ENCODE measurements around the gene NUDCD3. TPM values are rescaled to one million over a fixed set of nuclear protein-coding genes. Genes with fewer than 3 reads are reported as not detected.

Gene NUDCD3
- total RNA-seq, 1 donor from 2014 or later, result 59.5 TPM

GRCh38 chr7:44470135-44470479 is 20.4 kb downstream of the NUDCD3 start:
- H3K9me3 ChIP-seq (ENCODE audit: control insufficient read depth in 3 of 3, low read length in 3 of 3), result no peaks in the 10 kb centered on the region
- H3K4me3 ChIP-seq (ENCODE audit: low read length in 3 of 3), result no peak overlapping the region
- no peak overlapping the region for H3K27ac ChIP-seq (ENCODE audit: low read depth, low read length)
- H3K4me1 ChIP-seq (ENCODE audit: control insufficient read depth in 3 of 3, insufficient read depth in 3 of 3, low read length in 3 of 3), result peaks cover 18 to 32% (median 24%) of the 10 kb centered on the region in 3 donors
- H3K9ac ChIP-seq (ENCODE audit: low read depth in 1 of 3, low read length in 3 of 3), result peak overlapping the region in 2 of 3 donors; percentile 28
- peaks cover 0 to 17% (median 3%) of the 10 kb centered on the region in 3 donors for H3K36me3 ChIP-seq (ENCODE audit: control insufficient read depth in 3 of 3, insufficient read depth in 3 of 3, low read length in 3 of 3)
- no peaks in the 10 kb centered on the region for H3K27me3 ChIP-seq (ENCODE audit: control insufficient read depth in 3 of 3, insufficient read depth in 3 of 3, low read length in 3 of 3)

DNA sequence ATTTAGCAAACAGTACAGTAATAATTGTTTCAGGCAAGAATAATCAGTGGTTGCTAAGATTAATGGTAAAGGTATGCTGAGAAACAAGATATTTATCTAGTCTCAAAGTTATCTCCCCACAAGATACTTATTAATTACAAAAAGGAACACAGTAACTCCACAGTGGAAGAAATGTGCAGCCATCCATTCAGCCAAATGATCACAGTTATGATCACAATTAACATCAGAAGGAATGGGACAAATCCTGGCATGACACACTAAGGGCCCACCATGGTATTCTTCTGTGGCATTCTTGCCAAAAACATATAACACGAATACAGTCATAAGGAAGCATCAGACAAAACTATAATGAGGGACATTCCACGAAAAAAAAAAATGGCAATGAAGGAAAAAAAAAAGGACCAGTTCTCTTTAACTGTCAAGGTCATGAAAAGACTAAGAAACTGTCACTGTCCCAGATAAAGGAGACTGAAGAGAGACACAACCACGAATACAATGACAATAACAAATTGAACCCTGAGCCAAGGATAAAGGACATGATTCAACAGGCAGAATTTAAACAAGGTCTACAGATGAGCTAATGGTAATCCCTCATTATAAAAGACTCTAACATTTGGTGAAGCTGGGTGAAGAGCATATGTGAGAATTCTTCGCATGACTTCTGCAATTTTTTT is 20.9 kb downstream of the NUDCD3 start:
- Histone ChIP-seq H3K36me3 (ENCODE audit: control insufficient read depth in 3 of 3, insufficient read depth in 3 of 3, low read length in 3 of 3) (peaks cover 0 to 14% (median 3%) of the 10 kb centered on the region in 3 donors), H3K27ac (ENCODE audit: low read depth, low read length) (no peak overlapping the region), H3K4me3 (ENCODE audit: low read length in 3 of 3) (no peak overlapping the region), H3K9me3 (ENCODE audit: control insufficient read depth in 3 of 3, low read length in 3 of 3) (no peaks in the 10 kb centered on the region), H3K9ac (ENCODE audit: low read depth in 1 of 3, low read length in 3 of 3) (peak overlapping the region in 1 of 3 donors; percentile 28), H3K27me3 (ENCODE audit: control insufficient read depth in 3 of 3, insufficient read depth in 3 of 3, low read length in 3 of 3) (no peaks in the 10 kb centered on the region), H3K4me1 (ENCODE audit: control insufficient read depth in 3 of 3, insufficient read depth in 3 of 3, low read length in 3 of 3) (peaks cover 18 to 32% (median 24%) of the 10 kb centered on the region in 3 donors)

GRCh38 chr7:44467217-44467548 is 23.3 kb downstream of the NUDCD3 start:
- H3K4me3 ChIP-seq (ENCODE audit: low read length in 3 of 3), result no peak overlapping the region
- H3K27ac ChIP-seq (ENCODE audit: low read depth, low read length), result no peak overlapping the region
- no peaks in the 10 kb centered on the region for H3K9me3 ChIP-seq (ENCODE audit: control insufficient read depth in 3 of 3, low read length in 3 of 3)
- no peaks in the 10 kb centered on the region for H3K27me3 ChIP-seq (ENCODE audit: control insufficient read depth in 3 of 3, insufficient read depth in 3 of 3, low read length in 3 of 3)
- peaks cover 11 to 30% (median 20%) of the 10 kb centered on the region in 3 donors for H3K4me1 ChIP-seq (ENCODE audit: control insufficient read depth in 3 of 3, insufficient read depth in 3 of 3, low read length in 3 of 3)
- no peak overlapping the region for H3K9ac ChIP-seq (ENCODE audit: low read depth in 1 of 3, low read length in 3 of 3)
- H3K36me3 ChIP-seq (ENCODE audit: control insufficient read depth in 3 of 3, insufficient read depth in 3 of 3, low read length in 3 of 3), result peaks cover 0 to 18% (median 3%) of the 10 kb centered on the region in 3 donors

- peak overlapping the region in 1 of 3 donors; percentile 38 for H3K9ac ChIP-seq (ENCODE audit: low read depth in 1 of 3, low read length in 3 of 3)
- H3K4me1 ChIP-seq (ENCODE audit: control insufficient read depth in 3 of 3, insufficient read depth in 3 of 3, low read length in 3 of 3), result peaks cover 11 to 31% (median 22%) of the 10 kb centered on the region in 3 donors
- H3K27ac ChIP-seq (ENCODE audit: low read depth, low read length), result no peak overlapping the region
- H3K36me3 ChIP-seq (ENCODE audit: control insufficient read depth in 3 of 3, insufficient read depth in 3 of 3, low read length in 3 of 3), result peaks cover under 1 to 15% (median under 1%) of the 10 kb centered on the region in 3 donors
- H3K9me3 ChIP-seq (ENCODE audit: control insufficient read depth in 3 of 3, low read length in 3 of 3), result no peaks in the 10 kb centered on the region
- H3K27me3 ChIP-seq (ENCODE audit: control insufficient read depth in 3 of 3, insufficient read depth in 3 of 3, low read length in 3 of 3), result no peaks in the 10 kb centered on the region
- no peak overlapping the region for H3K4me3 ChIP-seq (ENCODE audit: low read length in 3 of 3)
Observed at GRCh38 chr7:44466300-44467216, 23.9 kb downstream of the NUDCD3 start.

- Histone ChIP-seq H3K9me3 (ENCODE audit: control insufficient read depth in 3 of 3, low read length in 3 of 3) (no peaks in the 10 kb centered on the region), H3K4me3 (ENCODE audit: low read length in 3 of 3) (no peak overlapping the region), H3K36me3 (ENCODE audit: control insufficient read depth in 3 of 3, insufficient read depth in 3 of 3, low read length in 3 of 3) (peaks cover 0 to 15% (median 3%) of the 10 kb centered on the region in 3 donors), H3K27me3 (ENCODE audit: control insufficient read depth in 3 of 3, insufficient read depth in 3 of 3, low read length in 3 of 3) (no peaks in the 10 kb centered on the region), H3K4me1 (ENCODE audit: control insufficient read depth in 3 of 3, insufficient read depth in 3 of 3, low read length in 3 of 3) (peaks cover 10 to 31% (median 25%) of the 10 kb centered on the region in 3 donors), H3K27ac (ENCODE audit: low read depth, low read length) (no peak overlapping the region), H3K9ac (ENCODE audit: low read depth in 1 of 3, low read length in 3 of 3) (no peak overlapping the region)
Observed at GRCh38 chr7:44465490-44465889, 25.0 kb downstream of the NUDCD3 start.

GRCh38 chr7:44463169-44463808 is 27.2 kb downstream of the NUDCD3 start:
- Histone ChIP-seq H3K27me3 (ENCODE audit: control insufficient read depth in 3 of 3, insufficient read depth in 3 of 3, low read length in 3 of 3) (no peaks in the 10 kb centered on the region), H3K4me3 (ENCODE audit: low read length in 3 of 3) (no peak overlapping the region), H3K27ac (ENCODE audit: low read depth, low read length) (no peak overlapping the region), H3K9ac (ENCODE audit: low read depth in 1 of 3, low read length in 3 of 3) (no peak overlapping the region), H3K9me3 (ENCODE audit: control insufficient read depth in 3 of 3, low read length in 3 of 3) (no peaks in the 10 kb centered on the region), H3K36me3 (ENCODE audit: control insufficient read depth in 3 of 3, insufficient read depth in 3 of 3, low read length in 3 of 3) (peaks cover 0 to 13% (median 3%) of the 10 kb centered on the region in 3 donors), H3K4me1 (ENCODE audit: control insufficient read depth in 3 of 3, insufficient read depth in 3 of 3, low read length in 3 of 3) (peaks cover 3 to 22% (median 17%) of the 10 kb centered on the region in 3 donors)

DNA sequence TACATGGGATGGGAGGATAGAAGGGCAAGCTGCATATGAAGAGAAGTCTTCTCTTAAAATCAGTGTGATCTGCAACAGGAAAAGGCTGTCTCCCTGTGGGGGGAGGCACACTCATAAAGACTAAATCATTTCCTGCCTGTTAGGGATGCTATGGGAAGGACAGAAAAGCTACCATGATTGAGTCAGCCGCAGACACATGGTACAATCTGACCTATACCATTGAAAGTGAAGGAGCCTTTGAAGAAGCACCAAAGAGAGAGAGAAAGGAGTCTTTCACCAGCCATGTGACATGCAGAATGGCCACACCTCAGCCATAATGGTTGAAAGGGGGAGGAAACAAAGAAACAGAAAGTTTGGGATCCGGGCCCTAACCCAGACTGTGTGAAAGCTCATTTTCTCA is 29.1 kb downstream of the NUDCD3 start:
- no peak overlapping the region for H3K9ac ChIP-seq (ENCODE audit: low read depth in 1 of 3, low read length in 3 of 3)
- no peak overlapping the region for H3K27ac ChIP-seq (ENCODE audit: low read depth, low read length)
- H3K9me3 ChIP-seq (ENCODE audit: control insufficient read depth in 3 of 3, low read length in 3 of 3), result no peaks in the 10 kb centered on the region
- H3K4me3 ChIP-seq (ENCODE audit: low read length in 3 of 3), result no peak overlapping the region
- no peaks in the 10 kb centered on the region for H3K27me3 ChIP-seq (ENCODE audit: control insufficient read depth in 3 of 3, insufficient read depth in 3 of 3, low read length in 3 of 3)
- peaks cover 0 to 6% (median 3%) of the 10 kb centered on the region in 3 donors for H3K36me3 ChIP-seq (ENCODE audit: control insufficient read depth in 3 of 3, insufficient read depth in 3 of 3, low read length in 3 of 3)
- H3K4me1 ChIP-seq (ENCODE audit: control insufficient read depth in 3 of 3, insufficient read depth in 3 of 3, low read length in 3 of 3), result peaks cover 3 to 22% (median 14%) of the 10 kb centered on the region in 3 donors

GRCh38 chr7:44460325-44460724 is 30.1 kb downstream of the NUDCD3 start:
- Histone ChIP-seq H3K4me3 (ENCODE audit: low read length in 3 of 3) (no peak overlapping the region), H3K27ac (ENCODE audit: low read depth, low read length) (no peak overlapping the region), H3K9ac (ENCODE audit: low read depth in 1 of 3, low read length in 3 of 3) (no peak overlapping the region), H3K9me3 (ENCODE audit: control insufficient read depth in 3 of 3, low read length in 3 of 3) (no peaks in the 10 kb centered on the region), H3K4me1 (ENCODE audit: control insufficient read depth in 3 of 3, insufficient read depth in 3 of 3, low read length in 3 of 3) (peaks cover 3 to 20% (median 12%) of the 10 kb centered on the region in 3 donors), H3K36me3 (ENCODE audit: control insufficient read depth in 3 of 3, insufficient read depth in 3 of 3, low read length in 3 of 3) (peaks cover 0 to 4% (median 3%) of the 10 kb centered on the region in 3 donors), H3K27me3 (ENCODE audit: control insufficient read depth in 3 of 3, insufficient read depth in 3 of 3, low read length in 3 of 3) (no peaks in the 10 kb centered on the region)

GRCh38 chr7:44455155-44455554 is 35.3 kb downstream of the NUDCD3 start:
- Histone ChIP-seq H3K9ac (ENCODE audit: low read depth in 1 of 3, low read length in 3 of 3) (no peak overlapping the region), H3K9me3 (ENCODE audit: control insufficient read depth in 3 of 3, low read length in 3 of 3) (no peaks in the 10 kb centered on the region), H3K27me3 (ENCODE audit: control insufficient read depth in 3 of 3, insufficient read depth in 3 of 3, low read length in 3 of 3) (no peaks in the 10 kb centered on the region), H3K4me1 (ENCODE audit: control insufficient read depth in 3 of 3, insufficient read depth in 3 of 3, low read length in 3 of 3) (peaks cover 0 to 3% (median 3%) of the 10 kb centered on the region in 3 donors), H3K36me3 (ENCODE audit: control insufficient read depth in 3 of 3, insufficient read depth in 3 of 3, low read length in 3 of 3) (peaks cover 0 to 3% (median 0%) of the 10 kb centered on the region in 3 donors), H3K27ac (ENCODE audit: low read depth, low read length) (no peak overlapping the region), H3K4me3 (ENCODE audit: low read length in 3 of 3) (no peak overlapping the region)

Data from skeletal muscle tissue (tissue), 4 donors.